ENCODE data around the gene STYXL2. TPM values are rescaled to one million over a fixed set of nuclear protein-coding genes. Genes with fewer than 3 reads are reported as not detected.

STYXL2 gene
- total RNA-seq = not detected in 2 replicates

GRCh38 chr1:167093846-167094516, at the start of gene STYXL2:
TSS of gene STYXL2 (plus strand) at chr1:167094075. CDS start at chr1:167094850, 775 bp downstream.

GRCh38 chr1:167090314-167090942, 3.4 kb upstream of the STYXL2 start, which contains the start of gene GPA33:
TSS of gene GPA33 (minus strand) at chr1:167090377. CDS start at chr1:167090287, 90 bp downstream.

Other genes with a start within 250 kb of the STYXL2 start
- gene TADA1, start 217.8 kb upstream of the STYXL2 start, total RNA-seq = 8.5 and 9.6 TPM in 2 replicates
- under 0.01 TPM in 2 replicates for gene ILDR2, start 118.5 kb upstream of the STYXL2 start, total RNA-seq
- gene MAEL, start 104.8 kb upstream of the STYXL2 start, total RNA-seq = under 0.01 TPM in 1 of 2 replicates, not detected in the other
- not detected in 2 replicates for gene GPA33, start 3.7 kb upstream of the STYXL2 start, total RNA-seq
- 7.0 and 9.4 TPM in 2 replicates for gene POU2F1, start 126.8 kb downstream of the STYXL2 start, total RNA-seq

Measured in subcutaneous preadipocyte (primary cell).